IPS-15b (cell line): ENCODE data around the gene LTBP3.
A peak's percentile ranks its signal among the peaks of the same experiment; 100 is the strongest.

ENCODE experiments used
- H3K27me3 ChIP-seq: one replicate; pipeline ENCODE4 v1.6.1; 2013; ENCODE audit warnings: low read length; ENCODE audit not compliant: control insufficient read depth, insufficient read depth
- H3K36me3 ChIP-seq: one replicate; pipeline ENCODE4 v1.6.1; 2013; ENCODE audit warnings: low read length; ENCODE audit not compliant: control insufficient read depth, insufficient read depth
- H3K4me1 ChIP-seq: one replicate; pipeline ENCODE4 v1.6.1; 2013; ENCODE audit warnings: mild to moderate bottlenecking, low read length; ENCODE audit not compliant: control insufficient read depth, insufficient read depth
- H3K4me3 ChIP-seq: one replicate; pipeline ENCODE4 v1.5.1; 2013; ENCODE audit warnings: low read depth, low read length
- H3K9ac ChIP-seq: one replicate; pipeline ENCODE4 v1.6.1; 2013; ENCODE audit warnings: low read depth, mild to moderate bottlenecking, low read length
- H3K9me3 ChIP-seq: one replicate; pipeline ENCODE4 v1.6.1; 2013; ENCODE audit warnings: mild to moderate bottlenecking, low read length; ENCODE audit not compliant: control insufficient read depth, insufficient read depth

The LTBP3 gene

GRCh38 chr11:65503949-65504673 is 54.0 kb downstream of the LTBP3 start:
- H3K9me3 ChIP-seq: no peaks in the 10 kb centered on the region
- peaks cover 7% of the 10 kb centered on the region for H3K4me1 ChIP-seq
- H3K36me3 ChIP-seq: peaks cover 55% of the 10 kb centered on the region
- peak overlapping the region; percentile 91 for H3K4me3 ChIP-seq
- H3K9ac ChIP-seq: peak overlapping the region; percentile 98
- no peaks in the 10 kb centered on the region for H3K27me3 ChIP-seq

GRCh38 chr11:65503368-65503948 is 54.7 kb downstream of the LTBP3 start:
- H3K9ac ChIP-seq: peak overlapping the region; percentile 98
- no peaks in the 10 kb centered on the region for H3K27me3 ChIP-seq
- H3K4me3 ChIP-seq: peak overlapping the region; percentile 91
- H3K4me1 ChIP-seq: peaks cover 7% of the 10 kb centered on the region
- H3K36me3 ChIP-seq: peaks cover 55% of the 10 kb centered on the region
- H3K9me3 ChIP-seq: no peaks in the 10 kb centered on the region

GRCh38 chr11:65502555-65503367 is 55.4 kb downstream of the LTBP3 start:
- no peaks in the 10 kb centered on the region for H3K9me3 ChIP-seq
- no peaks in the 10 kb centered on the region for H3K27me3 ChIP-seq
- H3K9ac ChIP-seq: peak overlapping the region; percentile 98
- H3K4me3 ChIP-seq: peak overlapping the region; percentile 91
- H3K36me3 ChIP-seq: peaks cover 55% of the 10 kb centered on the region
- peaks cover 7% of the 10 kb centered on the region for H3K4me1 ChIP-seq

- Histone ChIP-seq H3K4me1 (peaks cover 5% of the 10 kb centered on the region), H3K36me3 (peaks cover 55% of the 10 kb centered on the region), H3K4me3 (peak overlapping the region; percentile 91), H3K9me3 (no peaks in the 10 kb centered on the region), H3K27me3 (no peaks in the 10 kb centered on the region), H3K9ac (peak overlapping the region; percentile 98)
Observed at GRCh38 chr11:65502274-65502554, 55.9 kb downstream of the LTBP3 start.

GRCh38 chr11:65501472-65502273 is 56.5 kb downstream of the LTBP3 start:
- peaks cover 8% of the 10 kb centered on the region for H3K4me1 ChIP-seq
- H3K36me3 ChIP-seq: peaks cover 55% of the 10 kb centered on the region
- H3K9ac ChIP-seq: peak overlapping the region; percentile 98
- no peaks in the 10 kb centered on the region for H3K27me3 ChIP-seq
- H3K4me3 ChIP-seq: peak overlapping the region; percentile 91
- no peaks in the 10 kb centered on the region for H3K9me3 ChIP-seq

- Histone ChIP-seq H3K4me1 (peaks cover 12% of the 10 kb centered on the region), H3K36me3 (peaks cover 55% of the 10 kb centered on the region), H3K27me3 (no peaks in the 10 kb centered on the region), H3K4me3 (peak overlapping the region; percentile 91), H3K9ac (peak overlapping the region; percentile 98), H3K9me3 (no peaks in the 10 kb centered on the region)
Observed at GRCh38 chr11:65501186-65501471, 57.0 kb downstream of the LTBP3 start.

GRCh38 chr11:65500387-65501185 is 57.6 kb downstream of the LTBP3 start:
- peak overlapping the region; percentile 98 for H3K9ac ChIP-seq
- no peaks in the 10 kb centered on the region for H3K9me3 ChIP-seq
- H3K36me3 ChIP-seq: peaks cover 49% of the 10 kb centered on the region
- no peaks in the 10 kb centered on the region for H3K27me3 ChIP-seq
- H3K4me1 ChIP-seq: peaks cover 13% of the 10 kb centered on the region
- peak overlapping the region; percentile 91 for H3K4me3 ChIP-seq

- Histone ChIP-seq H3K9me3 (no peaks in the 10 kb centered on the region), H3K4me3 (peak overlapping the region; percentile 91), H3K27me3 (no peaks in the 10 kb centered on the region), H3K9ac (peak overlapping the region; percentile 98), H3K36me3 (peaks cover 42% of the 10 kb centered on the region), H3K4me1 (peaks cover 8% of the 10 kb centered on the region)
Observed at GRCh38 chr11:65499713-65500386, 58.3 kb downstream of the LTBP3 start.

GRCh38 chr11:65498977-65499712 is 59.0 kb downstream of the LTBP3 start, which contains the start of gene MALAT1:
Gene MALAT1 (plus strand): TSS chr11:65499045.
- Histone ChIP-seq H3K4me3 (peak within 1 kb of the TSS; percentile 91), H3K9ac (peak within 1 kb of the TSS; percentile 98), H3K36me3 (peaks cover 35% of the 10 kb centered on the region), H3K4me1 (peaks cover 15% of the 10 kb centered on the region), H3K27me3 (no peaks in the 10 kb centered on the region), H3K9me3 (no peaks in the 10 kb centered on the region)

- H3K9ac ChIP-seq: peak overlapping the region; percentile 98
- H3K4me3 ChIP-seq: peak overlapping the region; percentile 91
- peaks cover 20% of the 10 kb centered on the region for H3K4me1 ChIP-seq
- H3K36me3 ChIP-seq: peaks cover 30% of the 10 kb centered on the region
- H3K27me3 ChIP-seq: no peaks in the 10 kb centered on the region
- H3K9me3 ChIP-seq: no peaks in the 10 kb centered on the region
Observed at GRCh38 chr11:65498727-65498976, 59.5 kb downstream of the LTBP3 start.
